ENCODE measurements around the gene CPNE7. TPM values are rescaled to one million over a fixed set of nuclear protein-coding genes. Genes with fewer than 3 reads are reported as not detected.

The CPNE7 gene
- total and polyA plus RNA-seq, 2 of the 13 experiments (the other 11 are each of a cell fraction or from before 2014, with no cell fraction given), result 0.59 TPM; not detected in 1

GRCh38 chr16:89573826-89574680 is 1.5 kb upstream of the CPNE7 start:
- no TSS peak for BruUV-seq (replicated peaks)
- Histone ChIP-seq H3K36me3 (replicated peaks in 1 of 2; ENCODE audit: control insufficient read depth in 1 of 2, insufficient read depth in 2 of 2, low read length in 2 of 2) (no peaks in the 10 kb centered on the region), H2AFZ (ENCODE audit: low read length) (no peak overlapping the region), H3K79me2 (ENCODE audit: insufficient read depth, low read length) (no peaks in the 10 kb centered on the region), H3K9me3 (ENCODE audit: low read length) (no peaks in the 10 kb centered on the region), H3K27me3 (ENCODE audit: control insufficient read depth in 1 of 2, insufficient read depth in 2 of 2, low read length in 2 of 2) (peaks cover 4 to 20% of the 10 kb centered on the region in 2 experiments; a peak in 3 of 5 replicates), H3K4me1 (ENCODE audit: insufficient read depth, low read length) (peaks cover 28% of the 10 kb centered on the region), H3K9ac (ENCODE audit: insufficient read depth, low read depth, low read length) (no peak overlapping the region), H3K4me2 (ENCODE audit: low read depth, low read length) (no peak overlapping the region), H4K20me1 (ENCODE audit: insufficient read depth, low read length) (no peaks in the 10 kb centered on the region), H3K4me3 (replicated peaks in 1 of 3; ENCODE audit: insufficient read depth in 1 of 3, low read depth in 2 of 3, low read length in 3 of 3) (no peak overlapping the region), H3K27ac (ENCODE audit: extremely low read length, insufficient read depth, low read length) (no peak overlapping the region)
- in situ Hi-C loops (cut with HindIII; ENCODE audit: extremely low pct_ligation_motif_present, low pct_unique_long_range_greater_than_20kb), result no loop called here
- ATAC-seq (no peak), FAIRE-seq (no peak), DNase-seq (ENCODE audit: low spot score) (no peak)
- TF ChIP-seq ZFY (CRISPR knock-in tag; IDR thresholded peaks at IDR 0.05), result peak; percentile 35; the same call in 1 of the 2 replicates
- TF ChIP-seq, protein P1, sequence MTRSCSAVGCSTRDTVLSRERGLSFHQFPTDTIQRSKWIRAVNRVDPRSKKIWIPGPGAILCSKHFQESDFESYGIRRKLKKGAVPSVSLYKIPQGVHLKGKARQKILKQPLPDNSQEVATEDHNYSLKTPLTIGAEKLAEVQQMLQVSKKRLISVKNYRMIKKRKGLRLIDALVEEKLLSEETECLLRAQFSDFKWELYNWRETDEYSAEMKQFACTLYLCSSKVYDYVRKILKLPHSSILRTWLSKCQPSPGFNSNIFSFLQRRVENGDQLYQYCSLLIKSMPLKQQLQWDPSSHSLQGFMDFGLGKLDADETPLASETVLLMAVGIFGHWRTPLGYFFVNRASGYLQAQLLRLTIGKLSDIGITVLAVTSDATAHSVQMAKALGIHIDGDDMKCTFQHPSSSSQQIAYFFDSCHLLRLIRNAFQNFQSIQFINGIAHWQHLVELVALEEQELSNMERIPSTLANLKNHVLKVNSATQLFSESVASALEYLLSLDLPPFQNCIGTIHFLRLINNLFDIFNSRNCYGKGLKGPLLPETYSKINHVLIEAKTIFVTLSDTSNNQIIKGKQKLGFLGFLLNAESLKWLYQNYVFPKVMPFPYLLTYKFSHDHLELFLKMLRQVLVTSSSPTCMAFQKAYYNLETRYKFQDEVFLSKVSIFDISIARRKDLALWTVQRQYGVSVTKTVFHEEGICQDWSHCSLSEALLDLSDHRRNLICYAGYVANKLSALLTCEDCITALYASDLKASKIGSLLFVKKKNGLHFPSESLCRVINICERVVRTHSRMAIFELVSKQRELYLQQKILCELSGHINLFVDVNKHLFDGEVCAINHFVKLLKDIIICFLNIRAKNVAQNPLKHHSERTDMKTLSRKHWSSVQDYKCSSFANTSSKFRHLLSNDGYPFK (CRISPR knock-in tag; IDR thresholded peaks at IDR 0.05; ENCODE audit: borderline replicate concordance), result 0 out of 2 replicates have a peak, but pooled peaks have one; percentile 1
- TF ChIP-seq ZNF550 (CRISPR knock-in tag; IDR thresholded peaks at IDR 0.05; ENCODE audit: borderline replicate concordance), result no peak
- TF ChIP-seq ZNF687 (CRISPR knock-in tag; IDR thresholded peaks at IDR 0.05), result peak; percentile 36
- 0 out of 2 replicates have a peak, but pooled peaks have one; percentile 24 for TF ChIP-seq ZNF225 (CRISPR knock-in tag; IDR thresholded peaks at IDR 0.05)
- no peak for TF ChIP-seq KLF15 (CRISPR knock-in tag; IDR thresholded peaks at IDR 0.05; ENCODE audit: borderline replicate concordance)
- TF ChIP-seq MED1 (CRISPR knock-in tag; IDR thresholded peaks at IDR 0.05), result no peak
- TF ChIP-seq ZNF274 (CRISPR knock-in tag; IDR thresholded peaks at IDR 0.05), result 0 out of 2 replicates have a peak, but pooled peaks have one; percentile 41
- 90% methylated on average over 28 of the region's 31 CpGs for WGBS (ENCODE audit: low lambda C conversion rate)
- CTCF ChIA-PET (ENCODE audit: low intra/inter-chr PET ratio, low total read pairs), result no interaction called here
- intact Hi-C loops (cut with micrococcal nuclease; ENCODE audit: unreplicated experiment), result no loop called here
- POLR2A ChIA-PET, result no interaction called here

All from HepG2 (cell line).